SJCRH30 (cell line): Measurements from ENCODE around the gene SLC37A4. TPM values are rescaled to one million over a fixed set of nuclear protein-coding genes. Genes with fewer than 3 reads are reported as not detected.
"Not testable (repeated sequence)": the region's sequence is repeated elsewhere in the genome, so short reads cannot be mapped to it uniquely, and the experiment has no call there.

Experiments
- DNase-seq, 2 experiments: peaks; one replicate each; pipeline ENCODE4 v3.0.0-alpha.2; 2015 to 2020
- H3K27ac ChIP-seq: fragments of 250-450 bp; sonication (Bioruptor Pico); 2 replicates; pipeline ENCODE4 v1.5.1; 2020; ENCODE audit warnings: mild to moderate bottlenecking, moderate library complexity
- H3K27me3 ChIP-seq: fragments of 250-450 bp; sonication (Bioruptor Pico); 2 replicates; pipeline ENCODE4 v1.5.1; 2020; ENCODE audit warnings: mild to moderate bottlenecking, moderate library complexity
- H3K36me3 ChIP-seq: fragments of 250-450 bp; sonication (Bioruptor Pico); 2 replicates; pipeline ENCODE4 v1.5.1; 2020; ENCODE audit warnings: mild to moderate bottlenecking, moderate library complexity
- H3K4me1 ChIP-seq: fragments of 250-450 bp; sonication (Bioruptor Pico); 2 replicates; pipeline ENCODE4 v1.5.1; 2020; ENCODE audit warnings: mild to moderate bottlenecking, moderate library complexity
- H3K4me3 ChIP-seq: fragments of 250-450 bp; sonication (Bioruptor Pico); 2 replicates; pipeline ENCODE4 v1.5.1; 2020; ENCODE audit warnings: mild to moderate bottlenecking, moderate library complexity
- H3K9me3 ChIP-seq: fragments of 250-450 bp; sonication (Bioruptor Pico); replicated peaks from 2 replicates; pipeline ENCODE4 v1.5.1; 2020; ENCODE audit warnings: mild to moderate bottlenecking, moderate library complexity
- total RNA-seq: library from RNA; depleted of rRNA; stranded (reverse); fragments of >200 nt; shearing (Covaris generic); gene quantifications from 2 replicates; pipeline ENCODE4 v1.2.3, GENCODE V29; 2014; rRNA removed

The SLC37A4 gene
- total RNA-seq: 8.7 and 9.8 TPM in 2 replicates

DNA sequence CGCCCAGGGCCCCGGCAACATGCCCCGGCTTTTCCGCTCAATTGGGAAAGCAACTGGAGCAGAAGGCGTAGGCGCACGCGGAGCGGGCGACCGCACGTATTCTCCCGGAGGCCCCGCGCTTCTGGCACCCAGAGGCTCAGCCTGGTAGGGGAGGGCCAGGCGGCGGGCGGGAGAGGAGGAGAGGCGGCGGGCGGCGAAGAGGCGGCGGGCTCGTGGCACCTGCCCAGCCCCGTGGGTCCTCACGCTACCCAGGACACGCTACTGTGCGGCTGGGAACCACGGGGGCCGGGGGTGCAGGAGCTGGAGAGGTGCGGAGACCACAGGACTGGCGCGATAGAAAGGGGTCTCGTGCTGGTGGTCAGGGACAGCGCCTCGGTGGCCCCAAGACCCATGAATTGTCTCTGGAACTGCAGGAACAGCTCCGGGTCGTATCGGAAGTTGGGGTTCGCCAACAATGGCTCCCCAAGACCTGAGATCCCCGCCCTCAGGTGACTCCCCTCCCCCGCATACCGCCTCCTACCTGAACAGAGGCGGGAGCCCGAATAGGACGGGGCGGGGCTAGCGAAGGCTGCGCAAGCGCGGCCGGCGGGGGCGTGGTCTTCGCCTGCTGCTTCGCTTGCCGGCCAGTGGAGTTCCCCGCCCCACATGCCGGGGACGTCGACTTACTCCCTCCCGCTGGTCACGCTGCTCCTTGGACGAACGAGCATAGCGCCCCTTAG lies at the start of gene SLC37A4:
Gene SLC37A4 (minus strand): TSS at position 549 of the 719 bp plus-strand sequence.
- Histone ChIP-seq H3K27me3 (no peaks in the 10 kb centered on the region), H3K9me3 (no peaks in the 10 kb centered on the region), H3K36me3 (no peaks in the 10 kb centered on the region), H3K27ac (no peak within 1 kb of the TSS), H3K4me1 (0 out of 2 replicates have a peak, but pooled peaks cover 5% of the 10 kb centered on the region), H3K4me3 (peak within 1 kb of the TSS; percentile 64)
- peak; percentile 86 to 88 for DNase-seq

DNA sequence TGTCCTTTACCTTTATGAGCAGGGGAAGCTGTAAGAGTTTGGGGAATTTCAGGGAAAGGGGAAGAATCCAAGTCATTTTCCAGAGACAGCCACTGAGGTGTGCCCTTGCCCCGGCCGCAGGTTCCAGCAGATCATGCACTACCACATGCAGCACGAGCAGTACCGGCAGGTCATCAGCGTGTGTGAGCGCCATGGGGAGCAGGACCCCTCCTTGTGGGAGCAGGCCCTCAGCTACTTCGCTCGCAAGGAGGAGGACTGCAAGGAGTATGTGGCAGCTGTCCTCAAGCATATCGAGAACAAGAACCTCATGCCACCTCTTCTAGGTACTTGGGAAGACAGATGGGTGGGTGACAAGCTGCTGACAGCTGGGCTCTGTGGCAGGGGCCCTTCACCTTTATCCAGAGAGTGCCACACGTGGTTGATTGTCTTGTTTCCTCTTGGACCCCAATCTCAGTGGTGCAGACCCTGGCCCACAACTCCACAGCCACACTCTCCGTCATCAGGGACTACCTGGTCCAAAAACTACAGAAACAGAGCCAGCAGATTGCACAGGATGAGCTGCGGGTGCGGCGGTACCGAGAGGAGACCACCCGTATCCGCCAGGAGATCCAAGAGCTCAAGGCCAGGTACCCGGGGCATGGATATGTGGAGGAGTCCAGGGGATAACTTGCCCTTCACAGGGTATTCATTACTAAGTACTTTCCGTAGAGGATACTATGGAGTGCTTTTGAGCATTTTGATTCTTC lies 48.2 kb upstream of the SLC37A4 start:
- H3K4me3 ChIP-seq: no peak overlapping the region
- H3K27me3 ChIP-seq: no peaks in the 10 kb centered on the region
- no peaks in the 10 kb centered on the region for H3K4me1 ChIP-seq
- H3K9me3 ChIP-seq: no peaks in the 10 kb centered on the region
- H3K27ac ChIP-seq: no peak overlapping the region
- DNase-seq: no peak
- peaks cover 5% of the 10 kb centered on the region for H3K36me3 ChIP-seq

DNA sequence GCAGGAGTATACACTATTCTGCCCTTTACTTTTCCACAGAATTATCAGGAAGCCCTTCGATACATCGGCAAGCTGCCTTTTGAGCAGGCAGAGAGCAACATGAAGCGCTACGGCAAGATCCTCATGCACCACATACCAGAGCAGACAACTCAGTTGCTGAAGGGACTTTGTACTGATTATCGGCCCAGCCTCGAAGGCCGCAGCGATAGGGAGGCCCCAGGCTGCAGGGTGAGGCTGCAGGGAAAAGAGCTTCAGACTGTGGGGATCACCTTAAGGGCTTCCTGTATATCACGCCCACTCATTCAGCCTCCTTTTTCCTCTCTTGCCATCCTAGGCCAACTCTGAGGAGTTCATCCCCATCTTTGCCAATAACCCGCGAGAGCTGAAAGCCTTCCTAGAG lies 47.2 kb upstream of the SLC37A4 start:
- no peak for DNase-seq
- Histone ChIP-seq H3K36me3 (peaks cover 5% of the 10 kb centered on the region), H3K9me3 (no peaks in the 10 kb centered on the region)

DNA sequence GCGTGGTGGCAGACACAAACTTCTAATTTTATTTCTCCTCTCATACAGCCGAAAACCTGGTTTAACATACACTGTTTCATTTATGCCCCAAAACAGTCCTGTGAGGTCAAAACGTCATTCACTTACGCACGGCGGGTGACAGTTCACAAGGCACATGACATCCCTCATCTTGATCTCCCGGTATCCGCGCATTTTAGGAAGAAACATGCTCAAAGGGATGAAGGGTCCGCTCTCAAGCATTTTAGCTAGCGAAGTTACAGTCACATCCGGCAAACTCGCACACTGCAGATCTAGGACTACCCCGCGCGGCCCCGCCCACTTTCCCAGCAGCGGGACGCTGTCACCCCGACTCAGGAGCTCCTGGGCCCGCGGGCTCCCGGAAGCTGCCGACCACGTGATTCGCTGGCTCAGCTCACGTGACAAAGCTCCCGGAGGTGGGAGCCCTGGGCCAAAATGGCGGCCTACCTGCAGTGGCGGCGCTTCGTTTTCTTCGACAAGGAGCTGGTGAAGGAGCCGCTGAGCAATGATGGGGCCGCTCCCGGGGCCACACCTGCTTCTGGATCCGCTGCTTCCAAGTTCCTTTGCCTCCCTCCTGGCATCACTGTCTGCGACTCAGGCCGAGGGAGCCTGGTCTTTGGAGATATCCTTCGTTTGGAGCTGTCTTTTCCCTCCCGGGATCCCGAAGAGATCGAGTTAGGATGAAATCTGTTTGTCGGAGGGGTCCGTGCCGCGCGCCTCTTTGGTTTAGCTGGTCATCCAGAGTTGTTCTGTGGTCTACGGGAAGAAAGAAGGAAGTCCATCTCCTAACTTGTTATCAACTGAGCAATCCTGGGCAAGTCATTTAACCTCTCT lies 36.9 kb upstream of the SLC37A4 start, which contains the start of gene VPS11:
Gene VPS11 (plus strand): TSS at position 448 of the 852 bp plus-strand sequence. CDS start 6 bp downstream, at position 454.
- Histone ChIP-seq H3K9me3 (no peaks in the 10 kb centered on the region), H3K27ac (peak within 1 kb of the TSS; percentile 21), H3K4me1 (no peaks in the 10 kb centered on the region), H3K36me3 (no peaks in the 10 kb centered on the region; the same call in 1 of the 2 replicates), H3K27me3 (no peaks in the 10 kb centered on the region), H3K4me3 (peak within 1 kb of the TSS; percentile 73)
- DNase-seq: peak; percentile 93

More for the DNA sequence above, 47.2 kb upstream of the SLC37A4 start:
- H3K27ac ChIP-seq: no peak overlapping the region
- H3K27me3 ChIP-seq: no peaks in the 10 kb centered on the region
- H3K4me3 ChIP-seq: no peak overlapping the region
- H3K4me1 ChIP-seq: no peaks in the 10 kb centered on the region

DNA sequence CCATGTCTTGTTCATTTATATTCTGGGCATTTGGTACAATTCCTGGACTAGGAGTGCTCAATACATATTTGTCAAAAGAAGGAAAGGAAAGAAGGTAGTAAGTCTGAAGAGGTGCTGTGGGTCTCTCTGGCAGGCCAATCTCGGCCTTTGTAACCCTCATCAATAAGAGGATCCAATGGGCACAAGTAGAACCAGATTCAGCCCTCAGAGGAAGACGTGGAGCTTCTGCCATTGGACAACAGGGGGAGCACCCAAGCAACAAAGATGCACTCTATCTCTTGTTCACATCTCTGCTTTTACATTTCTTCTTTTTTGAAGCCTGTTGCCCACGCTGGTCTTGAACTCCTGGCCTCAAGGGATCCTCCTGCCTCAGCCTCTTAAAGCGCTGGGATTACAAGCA lies 34.7 kb upstream of the SLC37A4 start:
- no peaks in the 10 kb centered on the region for H3K27me3 ChIP-seq
- H3K4me1 ChIP-seq: no peaks in the 10 kb centered on the region
- no peak for DNase-seq
- no peak overlapping the region for H3K27ac ChIP-seq
- H3K9me3 ChIP-seq: no peaks in the 10 kb centered on the region
- no peaks in the 10 kb centered on the region; the same call in 1 of the 2 replicates for H3K36me3 ChIP-seq
- H3K4me3 ChIP-seq: no peak overlapping the region

DNA sequence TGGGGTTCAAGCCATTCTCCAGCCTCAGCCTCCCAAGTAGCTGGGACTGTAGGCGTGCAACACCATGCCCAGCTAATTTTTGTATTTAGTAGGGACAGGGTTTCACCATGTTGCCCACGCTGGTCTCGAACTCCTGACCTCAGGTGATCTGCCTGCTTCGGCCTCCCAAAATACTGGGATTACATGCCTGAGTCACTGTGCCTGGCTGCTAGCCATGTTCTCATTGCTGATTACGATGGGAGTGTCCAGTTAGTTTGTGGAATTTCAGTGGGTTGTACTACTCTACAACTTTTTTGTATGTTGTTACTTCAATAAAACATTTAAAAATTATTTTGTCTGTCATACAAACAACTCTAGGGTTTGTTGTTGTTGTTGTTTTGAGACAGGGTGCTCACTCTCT lies 32.1 kb upstream of the SLC37A4 start:
- no peak for DNase-seq
- Histone ChIP-seq H3K36me3 (no peaks in the 10 kb centered on the region), H3K4me1 (no peaks in the 10 kb centered on the region), H3K27me3 (no peaks in the 10 kb centered on the region), H3K9me3 (no peaks in the 10 kb centered on the region), H3K4me3 (no peak overlapping the region), H3K27ac (no peak overlapping the region)

DNA sequence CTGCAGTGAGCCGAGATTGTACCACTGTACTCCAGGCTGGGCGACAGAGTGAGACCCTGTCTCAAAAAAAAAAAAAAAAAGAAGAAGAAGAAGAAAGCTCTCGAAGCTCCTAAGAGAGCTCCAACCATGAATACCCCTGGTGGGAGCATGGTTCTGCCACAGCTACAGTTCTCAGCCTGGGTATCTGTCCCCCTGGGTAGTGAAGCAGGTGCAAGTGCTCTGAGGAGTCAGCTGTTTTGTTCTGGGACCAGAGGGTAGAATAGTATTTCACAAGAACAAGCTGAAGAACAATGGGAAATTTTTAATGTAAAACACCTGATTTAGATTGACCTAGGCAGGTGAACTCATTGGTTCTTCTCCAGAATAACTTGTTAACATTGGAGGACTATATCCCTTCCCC lies 30.6 kb upstream of the SLC37A4 start:
- H3K4me1 ChIP-seq: no peaks in the 10 kb centered on the region

DNA sequence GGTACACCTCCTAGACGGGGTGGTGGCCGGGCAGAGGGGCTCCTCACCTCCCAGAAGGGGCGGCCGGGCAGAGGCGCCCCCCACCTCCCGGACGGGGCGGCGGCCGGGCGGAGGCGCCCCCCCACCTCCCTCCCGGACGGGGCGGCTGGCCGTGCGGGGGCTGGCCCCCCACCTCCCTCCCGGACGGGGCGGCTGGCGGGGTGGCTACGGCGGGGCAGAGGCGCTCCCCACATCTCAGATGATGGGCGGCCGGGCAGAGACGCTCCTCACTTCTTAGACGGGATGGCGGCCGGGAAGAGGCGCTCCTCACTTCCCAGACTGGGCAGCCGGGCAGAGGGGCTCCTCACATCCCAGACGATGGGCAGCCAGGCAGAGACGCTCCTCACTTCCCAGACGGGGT lies 28.5 kb upstream of the SLC37A4 start:
- not testable (repeated sequence) for H3K36me3 ChIP-seq, H3K9me3 ChIP-seq, H3K4me1 ChIP-seq, H3K27me3 ChIP-seq, H3K27ac ChIP-seq, H3K4me3 ChIP-seq, DNase-seq

More for the DNA sequence above, 30.6 kb upstream of the SLC37A4 start:
- H3K9me3 ChIP-seq: no peaks in the 10 kb centered on the region
- no peaks in the 10 kb centered on the region for H3K27me3 ChIP-seq
- DNase-seq: no peak
- H3K36me3 ChIP-seq: no peaks in the 10 kb centered on the region
- no peak overlapping the region for H3K27ac ChIP-seq
- no peak overlapping the region for H3K4me3 ChIP-seq

DNA sequence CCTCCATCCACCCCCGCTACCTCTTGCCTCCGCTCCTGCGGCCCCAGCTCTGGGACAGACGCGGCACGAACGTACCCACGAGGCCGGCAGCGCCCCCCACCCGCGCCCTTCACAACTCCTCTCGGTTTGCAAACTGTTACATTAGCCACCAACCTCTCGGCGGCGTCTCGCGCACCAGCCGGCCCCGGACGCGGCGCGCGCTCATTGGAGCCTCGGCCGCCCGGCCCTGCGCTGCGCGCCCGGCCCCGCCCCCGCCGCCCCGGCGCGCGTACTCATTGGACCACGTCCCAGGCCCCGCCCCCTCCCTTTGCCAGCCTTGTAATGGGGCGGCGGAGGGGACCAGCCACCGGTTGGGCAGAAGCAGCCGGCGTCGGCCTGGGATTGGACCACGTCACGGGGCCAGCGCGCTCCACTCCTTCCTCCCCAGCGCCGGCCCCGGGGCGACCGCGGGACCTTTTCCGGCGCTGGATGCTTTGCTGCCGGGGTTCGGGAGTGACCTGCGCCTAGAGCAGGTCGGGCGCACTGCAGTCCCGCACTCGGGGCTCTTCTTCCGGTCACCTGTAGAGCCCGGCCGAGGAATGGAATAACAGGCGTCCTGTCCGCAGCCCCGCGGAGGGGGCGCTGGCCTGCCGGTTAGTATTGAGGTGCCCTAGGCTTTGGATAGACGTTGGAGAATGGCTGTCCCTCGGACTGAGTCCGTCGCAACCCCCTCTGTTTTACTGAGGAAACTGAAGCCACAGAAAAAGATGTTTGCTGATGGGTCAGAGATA lies 26.5 kb upstream of the SLC37A4 start, which contains the start of gene HYOU1:
Gene HYOU1 (minus strand): TSS at position 206 of the 770 bp plus-strand sequence. CDS start 1,045 bp downstream, outside the sequence.
- H3K36me3 ChIP-seq: no peaks in the 10 kb centered on the region; the same call in none of the 2 replicates
- peak within 1 kb of the TSS; percentile 59 for H3K27ac ChIP-seq
- peak within 1 kb of the TSS; percentile 97 for H3K4me3 ChIP-seq
- H3K4me1 ChIP-seq: 0 out of 2 replicates have a peak, but pooled peaks cover 3% of the 10 kb centered on the region
- DNase-seq: peak; percentile 95
- H3K9me3 ChIP-seq: no peaks in the 10 kb centered on the region
- no peaks in the 10 kb centered on the region for H3K27me3 ChIP-seq

DNA sequence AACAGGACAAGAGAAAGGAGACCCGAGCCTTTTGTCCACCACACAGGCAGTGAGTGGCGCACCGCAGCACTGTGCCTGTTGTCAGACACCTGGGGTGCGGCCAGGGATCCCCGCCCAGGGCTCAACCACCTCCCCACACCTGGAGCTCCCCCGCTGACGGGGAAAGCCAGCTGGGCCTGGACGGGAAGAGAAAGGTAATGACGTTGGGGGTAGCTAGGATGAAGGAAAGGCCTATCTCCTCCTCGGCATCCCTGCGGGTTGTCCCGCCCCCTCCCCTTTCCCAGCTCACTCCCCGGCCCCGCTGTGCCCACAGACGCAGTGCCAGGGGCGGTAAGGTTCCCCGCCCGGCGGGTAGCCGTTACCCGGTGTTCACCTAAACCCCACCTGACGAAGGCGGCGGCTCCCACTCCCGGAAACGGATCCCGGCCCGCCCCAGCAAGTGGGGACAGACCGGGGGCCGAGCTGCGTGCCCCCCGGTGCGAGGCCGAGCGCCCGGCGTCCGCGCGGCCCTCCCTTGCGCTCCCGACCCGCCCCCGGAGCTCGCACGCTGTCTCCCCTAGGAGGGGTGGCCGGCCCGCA lies 25.8 kb upstream of the SLC37A4 start:
- Histone ChIP-seq H3K27me3 (no peaks in the 10 kb centered on the region), H3K4me1 (0 out of 2 replicates have a peak, but pooled peaks cover 3% of the 10 kb centered on the region), H3K36me3 (no peaks in the 10 kb centered on the region; the same call in none of the 2 replicates), H3K9me3 (no peaks in the 10 kb centered on the region), H3K4me3 (peak overlapping the region; percentile 97), H3K27ac (peak overlapping the region; percentile 59)
- no peak for DNase-seq

DNA sequence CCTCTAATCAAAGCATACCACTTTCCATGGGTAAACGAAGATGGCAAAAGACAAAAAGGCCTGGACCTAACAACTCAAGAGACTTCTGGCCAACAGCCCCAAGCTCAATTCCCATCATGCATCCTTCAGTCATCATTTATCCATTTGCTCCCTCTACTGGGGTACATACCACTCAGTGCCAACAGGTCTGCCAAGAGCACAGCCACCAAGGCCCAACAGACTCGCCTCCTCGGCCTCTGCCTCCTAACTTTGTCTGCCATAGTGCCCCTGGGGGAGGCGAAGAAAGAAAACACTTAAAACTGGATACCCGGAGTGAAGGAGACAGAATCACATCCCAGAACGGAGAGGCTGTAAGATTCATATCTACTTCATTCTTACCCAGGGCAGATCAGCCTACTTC lies 25.2 kb upstream of the SLC37A4 start:
- Histone ChIP-seq H3K27me3 (no peaks in the 10 kb centered on the region), H3K4me1 (0 out of 2 replicates have a peak, but pooled peaks cover 3% of the 10 kb centered on the region), H3K27ac (peak overlapping the region; percentile 59; the same call in 1 of the 2 replicates), H3K9me3 (no peaks in the 10 kb centered on the region), H3K4me3 (peak overlapping the region; percentile 97), H3K36me3 (no peaks in the 10 kb centered on the region; the same call in none of the 2 replicates)
- no peak for DNase-seq

DNA sequence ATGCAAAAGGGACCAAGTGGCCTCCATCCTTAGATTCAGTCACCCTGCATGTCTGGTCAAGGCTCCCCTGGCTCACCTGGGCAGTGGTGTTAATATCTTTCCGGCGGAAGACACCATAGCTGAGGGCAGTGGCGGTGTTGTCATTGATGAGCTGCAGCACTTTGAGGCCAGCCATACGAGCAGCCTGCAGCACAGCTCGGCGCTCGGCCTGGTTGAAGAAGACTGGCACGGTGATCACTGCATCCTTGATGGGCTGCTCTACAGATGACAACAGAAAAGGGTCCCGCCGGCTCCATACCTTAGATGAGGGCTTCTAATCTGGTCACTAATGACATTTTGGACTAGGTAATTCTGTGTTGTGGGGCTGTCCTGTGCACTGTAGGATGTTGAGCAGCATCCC lies 23.7 kb upstream of the SLC37A4 start:
- H3K27ac ChIP-seq: no peak overlapping the region
- H3K27me3 ChIP-seq: no peaks in the 10 kb centered on the region
- H3K9me3 ChIP-seq: no peaks in the 10 kb centered on the region
- peaks cover 2% of the 10 kb centered on the region for H3K36me3 ChIP-seq
- no peak overlapping the region for H3K4me3 ChIP-seq
- DNase-seq: no peak
- H3K4me1 ChIP-seq: 0 out of 2 replicates have a peak, but pooled peaks cover 3% of the 10 kb centered on the region

DNA sequence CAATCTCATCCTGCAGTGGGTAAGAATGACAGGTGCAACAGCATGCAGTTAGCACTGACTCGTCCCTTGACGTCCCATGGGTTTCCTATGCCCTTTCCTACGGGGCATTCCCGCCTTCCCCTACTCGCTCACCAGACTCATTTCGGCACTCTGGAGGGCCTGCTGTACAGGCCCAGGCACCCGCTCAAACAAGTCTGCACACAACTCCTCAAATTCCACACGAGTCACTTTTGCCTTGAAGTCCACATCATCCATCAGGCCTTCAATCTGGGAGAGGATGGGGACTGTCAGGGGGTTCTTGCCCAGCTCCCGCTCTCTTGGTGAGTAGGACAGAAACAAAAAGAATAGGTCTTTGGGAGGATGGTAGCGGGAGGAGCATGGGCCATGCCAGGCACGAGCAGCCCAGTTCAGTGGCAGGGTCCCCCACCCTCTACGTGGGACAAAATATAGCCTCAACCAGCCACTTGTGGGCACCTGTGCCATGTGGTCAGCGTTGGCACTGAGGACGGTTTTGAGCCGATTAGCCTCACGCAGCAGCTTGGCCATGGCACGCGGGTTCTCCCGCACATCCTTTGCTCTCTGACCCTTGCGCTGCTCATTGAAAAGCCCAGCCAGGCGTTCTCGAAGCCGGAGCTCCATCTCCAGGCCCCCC lies 21.6 kb upstream of the SLC37A4 start:
- no peak for DNase-seq
- H3K36me3 ChIP-seq: peaks cover 2% of the 10 kb centered on the region
- H3K4me1 ChIP-seq: 0 out of 2 replicates have a peak, but pooled peaks cover 3% of the 10 kb centered on the region
- H3K9me3 ChIP-seq: no peaks in the 10 kb centered on the region
- H3K27me3 ChIP-seq: no peaks in the 10 kb centered on the region
- no peak overlapping the region for H3K27ac ChIP-seq
- H3K4me3 ChIP-seq: no peak overlapping the region
